ENCODE results near the gene CAMTA1.

The CAMTA1 gene

GRCh38 chr1:7097938-7098592 is 312.8 kb downstream of the CAMTA1 start:
- DNase-seq, result no peak

- DNase-seq, result no peak
Measured at GRCh38 chr1:7098641-7099040, 313.4 kb downstream of the CAMTA1 start.

- no peak for DNase-seq
Measured at GRCh38 chr1:7100479-7100878, 315.2 kb downstream of the CAMTA1 start.

- no peak for DNase-seq
Measured at GRCh38 chr1:7101187-7101586, 315.9 kb downstream of the CAMTA1 start.

GRCh38 chr1:7103361-7103782 is 318.1 kb downstream of the CAMTA1 start:
- no peak for DNase-seq

GRCh38 chr1:7103874-7104273 is 318.6 kb downstream of the CAMTA1 start:
- no peak for DNase-seq

- no peak for DNase-seq
Measured at GRCh38 chr1:7104339-7104738, 319.1 kb downstream of the CAMTA1 start.

- no peak for DNase-seq
Measured at GRCh38 chr1:7105269-7105668, 320.0 kb downstream of the CAMTA1 start.

GRCh38 chr1:7106442-7107108 is 321.3 kb downstream of the CAMTA1 start:
- no peak for DNase-seq

- no peak for DNase-seq
Measured at GRCh38 chr1:7107109-7107830, 322.0 kb downstream of the CAMTA1 start.

GRCh38 chr1:7108251-7108650 is 323.0 kb downstream of the CAMTA1 start:
- DNase-seq, result no peak

- no peak for DNase-seq
Measured at GRCh38 chr1:7109901-7110300, 324.6 kb downstream of the CAMTA1 start.

GRCh38 chr1:7110321-7110720 is 325.1 kb downstream of the CAMTA1 start:
- no peak for DNase-seq

- no peak for DNase-seq
Measured at GRCh38 chr1:7111853-7112252, 326.6 kb downstream of the CAMTA1 start.

- no peak for DNase-seq
Measured at GRCh38 chr1:7113136-7113535, 327.9 kb downstream of the CAMTA1 start.

GRCh38 chr1:7113822-7114221 is 328.6 kb downstream of the CAMTA1 start:
- no peak for DNase-seq

GRCh38 chr1:7116001-7116400 is 330.7 kb downstream of the CAMTA1 start:
- DNase-seq, result no peak

GRCh38 chr1:7117399-7118281 is 332.4 kb downstream of the CAMTA1 start:
- peak; percentile 54 for DNase-seq

- DNase-seq, result no peak
Measured at GRCh38 chr1:7119156-7119555, 333.9 kb downstream of the CAMTA1 start.

- no peak for DNase-seq
Measured at GRCh38 chr1:7120863-7121621, 335.8 kb downstream of the CAMTA1 start.

- DNase-seq, result no peak
Measured at GRCh38 chr1:7121622-7121988, 336.4 kb downstream of the CAMTA1 start.

GRCh38 chr1:7127322-7128075 is 342.2 kb downstream of the CAMTA1 start:
- no peak for DNase-seq

Measured in SHP77 treated with DMSO at 0.1 percent for 48 hours (cell line).